ENCODE data around the gene TMEM52. TPM values are rescaled to one million over a fixed set of nuclear protein-coding genes. Genes with fewer than 3 reads are reported as not detected.
A peak's percentile ranks its signal among the peaks of the same experiment; 100 is the strongest.

Gene TMEM52
- total and polyA plus RNA-seq, 2 of the 13 experiments (the other 11 are each of a cell fraction or from before 2014, with no cell fraction given) = 13.2 to 18.7 TPM

GRCh38 chr1:1899266-1899966, 19.7 kb downstream of the TMEM52 start:
- intact Hi-C loops (cut with micrococcal nuclease; ENCODE audit: unreplicated experiment) (no loop called here), in situ Hi-C loops (cut with HindIII; ENCODE audit: extremely low pct_ligation_motif_present, low pct_unique_long_range_greater_than_20kb) (no loop called here)
- Histone ChIP-seq H3K27ac (ENCODE audit: extremely low read length, insufficient read depth, low read length) (no peak overlapping the region), H3K4me1 (ENCODE audit: insufficient read depth, low read length) (peaks cover 67% of the 10 kb centered on the region), H2AFZ (ENCODE audit: low read length) (no peak overlapping the region), H4K20me1 (ENCODE audit: insufficient read depth, low read length) (no peaks in the 10 kb centered on the region), H3K9me3 (ENCODE audit: low read length) (no peaks in the 10 kb centered on the region), H3K79me2 (ENCODE audit: insufficient read depth, low read length) (no peaks in the 10 kb centered on the region), H3K36me3 (replicated peaks in 1 of 2; ENCODE audit: control insufficient read depth in 1 of 2, insufficient read depth in 2 of 2, low read length in 2 of 2) (no peaks in the 10 kb centered on the region), H3K4me3 (replicated peaks in 1 of 3; ENCODE audit: insufficient read depth in 1 of 3, low read depth in 2 of 3, low read length in 3 of 3) (peak overlapping the region in 1 of 3 experiments; percentile 50; a peak in 2 of 6 replicates), H3K4me2 (ENCODE audit: low read depth, low read length) (peak overlapping the region; percentile 73), H3K9ac (ENCODE audit: insufficient read depth, low read depth, low read length) (no peak overlapping the region), H3K27me3 (ENCODE audit: control insufficient read depth in 1 of 2, insufficient read depth in 2 of 2, low read length in 2 of 2) (no peaks in the 10 kb centered on the region; a peak in 1 of 5 replicates)
- BruUV-seq (replicated peaks) = no TSS peak
- ChIA-PET CTCF (ENCODE audit: low intra/inter-chr PET ratio, low total read pairs) (interaction anchor here (1.3 kb wide), 1 partner anchor 10 kb away, joined by 3 read pairs; no protein-coding TSS in a partner anchor), POLR2A (interaction anchor here (2.5 kb wide), 1 partner anchor 9 kb away, joined by 11 read pairs; no protein-coding TSS in a partner anchor)
- FAIRE-seq (peak; percentile 92), ATAC-seq (peak; percentile 66), DNase-seq (ENCODE audit: low spot score) (peak; percentile 69)
- 17% methylated on average over 6 of the region's 16 CpGs for WGBS (ENCODE audit: low lambda C conversion rate)
- TF ChIP-seq ELF1 (CRISPR knock-in tag; IDR thresholded peaks at IDR 0.05) (0 out of 2 replicates have a peak, but pooled peaks have one; percentile 16), SUZ12 (IDR thresholded peaks at IDR 0.05; ENCODE audit: low read depth, low read length) (no peak), MTERF4 (CRISPR knock-in tag; IDR thresholded peaks at IDR 0.05) (no peak), PPARG (CRISPR knock-in tag; conservative IDR thresholded peaks at IDR 0.05) (0 out of 2 replicates have a peak, but pooled peaks have one; percentile 11), SKIL (CRISPR knock-in tag; IDR thresholded peaks at IDR 0.05; ENCODE audit: borderline replicate concordance) (peak; percentile 39; the same call in 1 of the 2 replicates), YEATS2 (CRISPR knock-in tag; IDR thresholded peaks at IDR 0.05; ENCODE audit: borderline replicate concordance) (peak; percentile 25; the same call in 1 of the 2 replicates), NCOA2 (CRISPR knock-in tag; IDR thresholded peaks at IDR 0.05) (0 out of 2 replicates have a peak, but pooled peaks have one; percentile 33), ZNF782 (CRISPR knock-in tag; IDR thresholded peaks at IDR 0.05; ENCODE audit: borderline replicate concordance) (0 out of 2 replicates have a peak, but pooled peaks have one; percentile 50), NR2C2 (CRISPR knock-in tag; IDR thresholded peaks at IDR 0.05; ENCODE audit: borderline replicate concordance) (peak; percentile 86), ZNF776 (CRISPR knock-in tag; IDR thresholded peaks at IDR 0.05) (no peak), SMC3 (IDR thresholded peaks at IDR 0.05; ENCODE audit: low read length) (peak; percentile 75), HDAC2 (CRISPR knock-in tag; IDR thresholded peaks at IDR 0.05) (peak; percentile 10; the same call in 1 of the 2 replicates), TFAP4 (IDR thresholded peaks at IDR 0.05; ENCODE audit: borderline replicate concordance, low read depth) (peak; percentile 42; the same call in 1 of the 2 replicates), ZNF580 (CRISPR knock-in tag; IDR thresholded peaks at IDR 0.05; ENCODE audit: borderline replicate concordance, low read depth) (0 out of 2 replicates have a peak, but pooled peaks have one; percentile 33), TSC22D2 (CRISPR knock-in tag; IDR thresholded peaks at IDR 0.05; ENCODE audit: borderline replicate concordance) (no peak), HMGXB4 (CRISPR knock-in tag; IDR thresholded peaks at IDR 0.05; ENCODE audit: borderline replicate concordance in 1 of 2, low read depth in 1 of 2) (peak; percentile 33 to 52; a peak in 1 of 4 replicates), SALL1 (CRISPR knock-in tag; IDR thresholded peaks at IDR 0.05) (peak; percentile 28; the same call in 1 of the 2 replicates)
